ENCODE data around the gene RPLP2.

The RPLP2 gene

DNA sequence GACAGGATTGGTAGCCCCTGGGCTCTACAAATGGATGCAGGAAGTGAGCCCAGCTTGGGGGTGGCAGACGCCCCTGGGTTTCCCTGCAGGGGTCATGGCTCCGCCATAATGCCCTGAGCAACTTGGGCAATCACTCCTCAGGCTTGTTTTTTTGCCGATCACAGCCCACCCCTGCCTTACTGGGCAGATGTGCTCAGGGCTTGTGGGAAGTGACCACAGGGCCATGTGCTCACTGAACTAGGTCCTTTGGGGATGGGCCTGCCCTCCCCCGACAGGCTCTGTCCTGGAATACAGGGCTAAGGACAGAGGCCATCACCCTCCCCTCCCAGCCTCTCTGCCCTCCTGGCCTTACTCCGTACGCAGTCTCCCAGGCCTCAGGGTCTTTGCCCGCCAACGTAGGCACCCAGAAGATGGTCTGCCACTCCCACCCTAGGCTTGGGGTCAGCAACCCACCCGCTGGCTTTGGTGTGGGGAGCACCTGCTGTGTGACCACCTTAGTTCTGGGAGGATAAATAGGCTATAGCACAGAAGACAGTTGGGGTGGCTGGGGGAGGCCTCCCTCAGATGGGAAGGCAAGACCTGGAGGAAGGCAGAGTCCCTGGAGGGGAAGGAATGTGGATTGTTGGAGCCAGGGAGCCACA is 3.8 kb downstream of the RPLP2 start:
- TF ChIP-seq POLR2A (IDR thresholded peaks at IDR 0.05; ENCODE audit: extremely low read depth, insufficient read length): no peak
- TF ChIP-seq MYC (IDR thresholded peaks at IDR 0.05; ENCODE audit: low read depth, low read length): peak; percentile 72
- no peak for TF ChIP-seq CTCF (IDR thresholded peaks at IDR 0.05; ENCODE audit: low read depth, low read length)
- TF ChIP-seq MAX (IDR thresholded peaks at IDR 0.05; ENCODE audit: low read depth, low read length): peak; percentile 81
- no peak overlapping the region for H3K4me3 ChIP-seq (ENCODE audit: low read depth, low read length)
- peak; percentile 57 for DNase-seq (ENCODE audit: low read depth)

DNA sequence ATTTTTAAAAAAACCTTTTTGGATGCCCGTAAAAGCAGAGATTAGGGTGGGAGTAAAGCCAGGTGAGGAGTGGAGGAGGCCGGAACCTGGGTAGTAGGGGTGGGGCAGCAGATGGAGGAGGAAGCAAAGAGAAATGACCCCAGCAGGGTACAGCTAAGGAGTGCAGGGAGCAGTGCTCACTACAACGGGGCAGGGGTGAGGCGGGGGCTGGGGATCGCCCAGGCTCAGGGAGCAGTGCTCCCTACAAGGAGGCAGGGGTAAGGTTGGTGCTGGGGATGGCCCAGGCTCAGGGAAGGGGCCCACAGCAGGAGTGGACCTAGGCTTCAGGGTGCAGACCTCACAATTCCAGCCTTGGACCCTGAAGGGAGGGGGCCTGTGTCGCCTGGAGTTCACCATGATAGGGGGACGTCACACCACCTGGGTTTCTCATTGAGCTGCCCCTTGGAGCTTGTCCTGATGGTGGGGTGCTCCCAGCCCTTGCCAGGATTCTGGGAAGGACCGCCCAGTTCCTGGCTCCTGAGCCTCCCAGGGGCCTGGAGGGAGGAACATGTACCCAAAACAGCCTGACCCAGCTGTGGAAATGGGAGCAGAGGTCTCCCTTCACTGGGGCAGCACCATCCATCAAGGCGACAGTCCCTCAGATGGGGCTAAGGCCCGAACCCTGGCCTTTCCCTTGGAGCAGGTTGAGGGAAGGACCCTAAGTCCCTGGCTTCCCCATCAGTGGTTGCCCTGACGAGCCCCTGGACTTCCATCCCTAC is 6.1 kb downstream of the RPLP2 start:
- H3K4me3 ChIP-seq (ENCODE audit: low read depth, low read length): no peak overlapping the region
- TF ChIP-seq POLR2A (IDR thresholded peaks at IDR 0.05; ENCODE audit: extremely low read depth, insufficient read length): no peak
- TF ChIP-seq MYC (IDR thresholded peaks at IDR 0.05; ENCODE audit: low read depth, low read length): no peak
- TF ChIP-seq MAX (IDR thresholded peaks at IDR 0.05; ENCODE audit: low read depth, low read length): no peak
- DNase-seq (ENCODE audit: low read depth): no peak

GRCh38 chr11:816433-816779 is 6.6 kb downstream of the RPLP2 start:
- H3K4me3 ChIP-seq (ENCODE audit: low read depth, low read length): no peak overlapping the region
- TF ChIP-seq MYC (IDR thresholded peaks at IDR 0.05; ENCODE audit: low read depth, low read length): no peak
- TF ChIP-seq MAX (IDR thresholded peaks at IDR 0.05; ENCODE audit: low read depth, low read length): peak; percentile 43
- DNase-seq (ENCODE audit: low read depth): no peak

- no peak for DNase-seq (ENCODE audit: low read depth)
These were observed 8.8 kb downstream of the RPLP2 start, which contains the start of gene PNPLA2 for GRCh38 chr11:818396-819128. Gene PNPLA2, plus strand, starts transcription at chr11:818914. Its CDS starts 805 bp downstream, at chr11:819719.

DNA sequence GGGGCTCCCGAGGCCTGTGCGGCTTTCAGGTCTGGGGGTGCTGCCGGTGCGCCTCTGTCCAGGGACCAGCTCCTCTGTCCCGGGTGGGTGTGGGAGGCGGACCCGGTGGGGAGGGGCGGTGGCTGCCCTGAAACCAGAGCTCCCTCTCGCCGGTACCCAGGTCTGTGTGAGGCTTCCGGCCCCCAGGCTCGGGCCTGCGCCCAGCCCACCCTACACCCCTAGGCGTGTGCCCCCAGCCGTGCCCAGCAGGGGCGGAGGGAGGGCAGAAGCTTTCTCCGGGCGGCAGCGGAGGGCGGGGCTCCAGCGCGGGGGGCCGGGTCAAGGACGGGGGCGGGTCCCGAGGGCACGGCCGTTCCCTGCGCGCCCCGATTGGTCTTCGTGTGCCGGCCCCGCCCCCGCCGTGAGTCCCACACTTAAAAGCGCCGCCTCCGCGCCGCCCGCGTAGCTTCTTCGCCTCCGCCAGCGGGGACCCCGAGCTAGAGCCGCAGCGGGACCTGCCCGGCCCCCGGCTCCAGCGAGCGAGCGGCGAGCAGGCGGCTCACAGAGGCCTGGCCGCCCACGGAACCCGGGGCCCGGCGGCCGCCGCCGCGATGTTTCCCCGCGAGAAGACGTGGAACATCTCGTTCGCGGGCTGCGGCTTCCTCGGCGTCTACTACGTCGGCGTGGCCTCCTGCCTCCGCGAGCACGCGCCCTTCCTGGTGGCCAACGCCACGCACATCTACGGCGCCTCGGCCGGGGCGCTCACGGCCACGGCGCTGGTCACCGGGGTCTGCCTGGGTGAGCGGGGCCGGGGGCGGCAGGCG is 9.6 kb downstream of the RPLP2 start:
- H3K4me3 ChIP-seq (ENCODE audit: low read depth, low read length): peak overlapping the region; percentile 68
- DNase-seq (ENCODE audit: low read depth): peak; percentile 91
- no peak for TF ChIP-seq MAX (IDR thresholded peaks at IDR 0.05; ENCODE audit: low read depth, low read length)
- TF ChIP-seq POLR2A (IDR thresholded peaks at IDR 0.05; ENCODE audit: extremely low read depth, insufficient read length): peak; percentile 84

More at GRCh38 chr11:818396-819128, 8.8 kb downstream of the RPLP2 start, which contains the start of gene PNPLA2:
- TF ChIP-seq MYC (IDR thresholded peaks at IDR 0.05; ENCODE audit: low read depth, low read length): no peak
- TF ChIP-seq POLR2A (IDR thresholded peaks at IDR 0.05; ENCODE audit: extremely low read depth, insufficient read length): no peak
- TF ChIP-seq CTCF (IDR thresholded peaks at IDR 0.05; ENCODE audit: low read depth, low read length): no peak
- TF ChIP-seq MAX (IDR thresholded peaks at IDR 0.05; ENCODE audit: low read depth, low read length): no peak
- peak within 1 kb of the TSS; percentile 68 for H3K4me3 ChIP-seq (ENCODE audit: low read depth, low read length)

- peak; percentile 41; the same call in 1 of the 2 replicates for TF ChIP-seq MAX (IDR thresholded peaks at IDR 0.05; ENCODE audit: low read depth, low read length)
- no peak for TF ChIP-seq CTCF (IDR thresholded peaks at IDR 0.05; ENCODE audit: low read depth, low read length)
- TF ChIP-seq MYC (IDR thresholded peaks at IDR 0.05; ENCODE audit: low read depth, low read length): peak; percentile 26
- no peak for TF ChIP-seq POLR2A (IDR thresholded peaks at IDR 0.05; ENCODE audit: extremely low read depth, insufficient read length)
- peak; percentile 93 for DNase-seq (ENCODE audit: low read depth)
- peak overlapping the region; percentile 68 for H3K4me3 ChIP-seq (ENCODE audit: low read depth, low read length)
These were observed 10.3 kb downstream of the RPLP2 start for GRCh38 chr11:819943-820649.

All from NB4 (cell line).